Osteocyte (in vitro differentiated cells): ENCODE data around the gene CR1L. TPM values are rescaled to one million over a fixed set of nuclear protein-coding genes. Genes with fewer than 3 reads are reported as not detected.
"Not testable (repeated sequence)": the region's sequence is repeated elsewhere in the genome, so short reads cannot be mapped to it uniquely, and the experiment has no call there.

Experiments used
- DNase-seq: peaks from one replicate; pipeline ENCODE4 v3.0.0; 2021; ENCODE audit warnings: mixed read lengths; ENCODE audit not compliant: unreplicated experiment; ENCODE audit errors: extremely low spot score
- H3K27ac Mint-ChIP-seq: one replicate; pipeline ENCODE4 v1.8.0; 2021; ENCODE audit warnings: mild to moderate bottlenecking, mixed read lengths; ENCODE audit not compliant: unreplicated experiment
- H3K27me3 Mint-ChIP-seq: one replicate; pipeline ENCODE4 v1.8.0; 2021; ENCODE audit warnings: mixed read lengths; ENCODE audit not compliant: unreplicated experiment
- H3K36me3 Mint-ChIP-seq: one replicate; pipeline ENCODE4 v1.8.0; 2021; ENCODE audit warnings: mixed read lengths; ENCODE audit not compliant: unreplicated experiment
- H3K4me1 Mint-ChIP-seq: one replicate; pipeline ENCODE4 v1.8.0; 2021; ENCODE audit warnings: mixed read lengths; ENCODE audit not compliant: unreplicated experiment
- H3K4me3 Mint-ChIP-seq: one replicate; pipeline ENCODE4 v1.8.0; 2021; ENCODE audit warnings: mild to moderate bottlenecking, moderate library complexity, mixed read lengths; ENCODE audit not compliant: unreplicated experiment
- H3K9me3 Mint-ChIP-seq: one replicate; pipeline ENCODE4 v1.8.0; 2021; ENCODE audit warnings: mixed read lengths; ENCODE audit not compliant: unreplicated experiment
- total RNA-seq: library from RNA; stranded (reverse); gene quantifications from 2 replicates; pipeline ENCODE4 v1.2.1, GENCODE V29; 2021
- TF ChIP-seq, protein P1 (sequence below): fragments of 200-600 bp; sonication (generic); IDR thresholded peaks from 2 replicates; pipeline ENCODE4 v1.5.0; 2021; ENCODE audit warnings: antibody characterized with exemption, mild to moderate bottlenecking, moderate library complexity

Gene CR1L
- total RNA-seq, 1 donor from 2014 or later = not detected

GRCh38 chr1:207619871-207620542 lies 24.9 kb upstream of the CR1L start:
- no peak for DNase-seq
- no peaks in the 10 kb centered on the region for H3K36me3 Mint-ChIP-seq
- no peaks in the 10 kb centered on the region for H3K4me1 Mint-ChIP-seq
- H3K9me3 Mint-ChIP-seq = no peaks in the 10 kb centered on the region
- TF ChIP-seq, protein P1, sequence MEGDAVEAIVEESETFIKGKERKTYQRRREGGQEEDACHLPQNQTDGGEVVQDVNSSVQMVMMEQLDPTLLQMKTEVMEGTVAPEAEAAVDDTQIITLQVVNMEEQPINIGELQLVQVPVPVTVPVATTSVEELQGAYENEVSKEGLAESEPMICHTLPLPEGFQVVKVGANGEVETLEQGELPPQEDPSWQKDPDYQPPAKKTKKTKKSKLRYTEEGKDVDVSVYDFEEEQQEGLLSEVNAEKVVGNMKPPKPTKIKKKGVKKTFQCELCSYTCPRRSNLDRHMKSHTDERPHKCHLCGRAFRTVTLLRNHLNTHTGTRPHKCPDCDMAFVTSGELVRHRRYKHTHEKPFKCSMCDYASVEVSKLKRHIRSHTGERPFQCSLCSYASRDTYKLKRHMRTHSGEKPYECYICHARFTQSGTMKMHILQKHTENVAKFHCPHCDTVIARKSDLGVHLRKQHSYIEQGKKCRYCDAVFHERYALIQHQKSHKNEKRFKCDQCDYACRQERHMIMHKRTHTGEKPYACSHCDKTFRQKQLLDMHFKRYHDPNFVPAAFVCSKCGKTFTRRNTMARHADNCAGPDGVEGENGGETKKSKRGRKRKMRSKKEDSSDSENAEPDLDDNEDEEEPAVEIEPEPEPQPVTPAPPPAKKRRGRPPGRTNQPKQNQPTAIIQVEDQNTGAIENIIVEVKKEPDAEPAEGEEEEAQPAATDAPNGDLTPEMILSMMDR = peak; percentile 64
- H3K4me3 Mint-ChIP-seq = no peak overlapping the region
- H3K27me3 Mint-ChIP-seq = peaks cover 3% of the 10 kb centered on the region
- no peak overlapping the region for H3K27ac Mint-ChIP-seq

- TF ChIP-seq, protein P1 = no peak
- H3K27ac Mint-ChIP-seq = no peak overlapping the region
- H3K36me3 Mint-ChIP-seq = no peaks in the 10 kb centered on the region
- no peak for DNase-seq
- H3K4me3 Mint-ChIP-seq = no peak overlapping the region
- H3K9me3 Mint-ChIP-seq = no peaks in the 10 kb centered on the region
- H3K4me1 Mint-ChIP-seq = no peaks in the 10 kb centered on the region
- peaks cover 3% of the 10 kb centered on the region for H3K27me3 Mint-ChIP-seq
Observed at GRCh38 chr1:207620543-207620893, 24.4 kb upstream of the CR1L start.

DNA sequence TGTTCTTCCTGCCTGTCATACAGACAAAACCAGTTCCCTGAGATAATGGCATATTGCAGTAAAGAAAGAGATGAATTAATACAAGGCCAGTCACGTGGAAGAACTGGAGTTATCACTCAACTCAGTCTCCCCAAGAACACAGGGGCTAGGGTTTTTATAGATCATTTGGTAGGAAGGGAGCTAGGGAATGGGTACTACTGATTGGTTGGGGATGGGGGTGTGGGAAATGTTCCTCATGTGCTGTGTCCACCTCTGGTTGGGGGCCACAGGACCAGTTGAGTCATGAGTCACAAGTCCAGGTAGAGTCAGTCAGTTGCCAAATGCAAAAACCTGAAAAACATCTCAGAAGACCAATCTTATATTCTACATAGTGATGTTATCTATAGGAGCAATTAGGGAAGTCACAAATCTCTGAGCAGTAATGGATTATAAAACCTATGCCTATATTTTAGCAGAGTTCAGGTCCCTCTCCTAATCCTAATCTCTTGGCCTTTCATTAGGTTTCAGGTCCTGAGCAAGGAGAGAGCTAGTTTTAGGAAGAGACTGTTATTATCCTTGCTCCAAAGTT lies 19.3 kb upstream of the CR1L start:
- not testable (repeated sequence) for H3K36me3 Mint-ChIP-seq, H3K9me3 Mint-ChIP-seq, DNase-seq, H3K27me3 Mint-ChIP-seq, H3K27ac Mint-ChIP-seq, H3K4me3 Mint-ChIP-seq, H3K4me1 Mint-ChIP-seq

DNA sequence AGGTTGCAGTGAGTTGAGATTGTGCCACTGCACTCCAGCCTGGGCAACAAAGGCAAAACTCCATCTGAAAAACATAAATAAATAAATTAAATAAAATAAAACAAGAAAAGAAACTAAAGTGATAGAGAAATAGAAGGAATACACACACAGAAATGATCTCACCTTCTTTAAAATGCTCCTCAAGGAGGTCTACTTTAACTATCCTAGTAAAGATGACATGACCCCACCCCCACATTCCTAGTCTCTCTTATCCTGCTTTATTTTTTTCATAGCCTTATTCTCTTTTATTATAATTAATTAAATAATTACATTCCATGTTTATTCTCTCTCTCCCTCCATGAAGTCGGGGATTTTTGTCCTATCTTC lies 18.0 kb upstream of the CR1L start:
- Mint-ChIP-seq H3K27me3 (peaks cover 7% of the 10 kb centered on the region), H3K4me1 (no peaks in the 10 kb centered on the region), H3K4me3 (no peak overlapping the region), H3K27ac (no peak overlapping the region), H3K36me3 (no peaks in the 10 kb centered on the region), H3K9me3 (no peaks in the 10 kb centered on the region)
- DNase-seq = no peak
- TF ChIP-seq, protein P1 = no peak

DNA sequence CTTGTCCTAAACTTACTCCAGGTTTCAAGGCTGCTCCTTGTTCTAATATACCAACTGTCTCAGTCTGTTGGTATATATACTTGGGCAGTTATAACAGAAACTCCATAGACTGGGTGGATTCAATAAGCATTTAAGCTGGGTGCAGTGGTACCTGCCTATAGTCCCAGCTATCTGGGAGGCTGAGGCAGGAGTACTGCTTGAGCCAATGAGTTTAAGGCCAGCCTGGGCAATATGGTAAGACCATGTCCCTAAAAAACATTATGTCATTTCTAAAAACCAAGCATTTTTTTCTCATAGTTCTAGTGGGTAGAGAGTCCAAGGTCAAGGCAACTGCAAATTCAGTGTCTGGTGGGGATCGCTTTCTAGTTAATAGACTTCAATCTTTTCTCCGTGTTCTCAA lies 17.4 kb upstream of the CR1L start:
- Mint-ChIP-seq H3K27me3 (peaks cover 7% of the 10 kb centered on the region), H3K27ac (no peak overlapping the region), H3K36me3 (no peaks in the 10 kb centered on the region), H3K9me3 (no peaks in the 10 kb centered on the region), H3K4me3 (no peak overlapping the region), H3K4me1 (no peaks in the 10 kb centered on the region)
- TF ChIP-seq, protein P1 = no peak
- no peak for DNase-seq
